ENCODE measurements around the gene HOOK1.

The HOOK1 gene

DNA sequence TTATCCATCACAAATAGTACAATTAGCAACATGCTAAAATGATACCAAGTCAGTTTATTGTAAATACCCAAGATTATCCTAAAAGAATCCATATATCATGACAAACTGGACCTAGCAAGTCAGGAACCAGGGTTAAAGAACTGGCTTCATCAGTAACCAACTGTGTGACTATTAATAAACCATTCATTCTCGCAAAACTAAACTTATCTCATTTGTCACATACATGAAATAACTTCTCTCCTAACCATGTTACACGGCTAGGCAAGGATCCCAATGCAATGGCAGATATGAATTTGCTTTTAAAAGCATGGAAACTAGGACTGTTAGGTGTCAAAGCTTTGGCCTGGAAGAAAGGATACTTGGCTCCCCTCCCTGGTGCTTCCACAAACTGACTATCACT, 82.4 kb downstream of the HOOK1 start:
- H3K36me3 ChIP-seq (ENCODE audit: low read length) = no peaks in the 10 kb centered on the region
- TF ChIP-seq, protein P1, sequence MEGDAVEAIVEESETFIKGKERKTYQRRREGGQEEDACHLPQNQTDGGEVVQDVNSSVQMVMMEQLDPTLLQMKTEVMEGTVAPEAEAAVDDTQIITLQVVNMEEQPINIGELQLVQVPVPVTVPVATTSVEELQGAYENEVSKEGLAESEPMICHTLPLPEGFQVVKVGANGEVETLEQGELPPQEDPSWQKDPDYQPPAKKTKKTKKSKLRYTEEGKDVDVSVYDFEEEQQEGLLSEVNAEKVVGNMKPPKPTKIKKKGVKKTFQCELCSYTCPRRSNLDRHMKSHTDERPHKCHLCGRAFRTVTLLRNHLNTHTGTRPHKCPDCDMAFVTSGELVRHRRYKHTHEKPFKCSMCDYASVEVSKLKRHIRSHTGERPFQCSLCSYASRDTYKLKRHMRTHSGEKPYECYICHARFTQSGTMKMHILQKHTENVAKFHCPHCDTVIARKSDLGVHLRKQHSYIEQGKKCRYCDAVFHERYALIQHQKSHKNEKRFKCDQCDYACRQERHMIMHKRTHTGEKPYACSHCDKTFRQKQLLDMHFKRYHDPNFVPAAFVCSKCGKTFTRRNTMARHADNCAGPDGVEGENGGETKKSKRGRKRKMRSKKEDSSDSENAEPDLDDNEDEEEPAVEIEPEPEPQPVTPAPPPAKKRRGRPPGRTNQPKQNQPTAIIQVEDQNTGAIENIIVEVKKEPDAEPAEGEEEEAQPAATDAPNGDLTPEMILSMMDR (IDR thresholded peaks at IDR 0.05; ENCODE audit: insufficient read depth, low read length, poor library complexity, severe bottlenecking) = no peak
- no peak for TF ChIP-seq EZH2phosphoT487 (conservative IDR thresholded peaks at IDR 0.05; ENCODE audit: low read length)
- H3K4me2 ChIP-seq (ENCODE audit: low read depth, low read length, poor library complexity, severe bottlenecking) = no peak overlapping the region
- no peak overlapping the region for H3K9ac ChIP-seq (ENCODE audit: low read length)
- H4K20me1 ChIP-seq (ENCODE audit: low read depth, low read length) = no peaks in the 10 kb centered on the region
- no peaks in the 10 kb centered on the region for H3K27me3 ChIP-seq (ENCODE audit: low read length)
- H3K79me2 ChIP-seq (ENCODE audit: insufficient read depth, low read length) = no peaks in the 10 kb centered on the region
- H3K9me2 ChIP-seq (replicated peaks; ENCODE audit: insufficient read depth, low read length) = no peaks in the 10 kb centered on the region
- no peaks in the 10 kb centered on the region for H3K9me3 ChIP-seq (ENCODE audit: insufficient read depth, low read length)
- no peaks in the 10 kb centered on the region for H3F3A ChIP-seq (ENCODE audit: insufficient read depth)
- H3K27ac ChIP-seq (ENCODE audit: low read depth, low read length) = no peak overlapping the region
- no peak overlapping the region for H3K4me3 ChIP-seq (ENCODE audit: insufficient read depth, low read length, poor library complexity, severe bottlenecking)
- H2AFZ ChIP-seq (ENCODE audit: low read depth, low read length, severe bottlenecking) = no peak overlapping the region

DNA sequence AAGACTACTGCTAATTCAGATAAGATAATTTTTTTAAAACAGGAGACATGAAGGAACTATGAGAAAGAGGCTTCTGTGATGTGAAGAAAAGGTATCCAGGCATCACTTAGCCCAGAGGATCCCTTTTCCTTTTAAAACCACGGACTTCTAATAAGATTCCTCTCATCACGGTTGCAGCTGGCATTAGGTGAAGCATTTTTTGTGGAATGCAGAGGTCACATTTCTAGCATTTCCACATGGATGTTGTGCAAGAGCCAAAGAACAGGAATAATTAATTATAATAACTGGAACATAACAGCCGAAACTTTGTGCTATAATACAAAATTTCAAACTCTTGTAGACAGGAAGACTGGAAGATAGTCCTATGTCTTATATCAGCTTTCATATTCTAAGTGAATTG, 84.2 kb downstream of the HOOK1 start:
- Histone ChIP-seq H3K27me3 (ENCODE audit: low read length) (no peaks in the 10 kb centered on the region), H3K36me3 (ENCODE audit: low read length) (no peaks in the 10 kb centered on the region), H3K9me3 (ENCODE audit: insufficient read depth, low read length) (no peaks in the 10 kb centered on the region), H3K79me2 (ENCODE audit: insufficient read depth, low read length) (no peaks in the 10 kb centered on the region), H3K9me2 (replicated peaks; ENCODE audit: insufficient read depth, low read length) (no peaks in the 10 kb centered on the region), H3K4me3 (ENCODE audit: insufficient read depth, low read length, poor library complexity, severe bottlenecking) (no peak overlapping the region), H3F3A (ENCODE audit: insufficient read depth) (no peaks in the 10 kb centered on the region), H3K9ac (ENCODE audit: low read length) (no peak overlapping the region), H3K4me2 (ENCODE audit: low read depth, low read length, poor library complexity, severe bottlenecking) (no peak overlapping the region), H4K20me1 (ENCODE audit: low read depth, low read length) (no peaks in the 10 kb centered on the region), H3K27ac (ENCODE audit: low read depth, low read length) (no peak overlapping the region), H2AFZ (ENCODE audit: low read depth, low read length, severe bottlenecking) (no peak overlapping the region)
- no peak for TF ChIP-seq EZH2phosphoT487 (conservative IDR thresholded peaks at IDR 0.05; ENCODE audit: low read length)
- TF ChIP-seq, protein P1 (IDR thresholded peaks at IDR 0.05; ENCODE audit: insufficient read depth, low read length, poor library complexity, severe bottlenecking) = no peak

DNA sequence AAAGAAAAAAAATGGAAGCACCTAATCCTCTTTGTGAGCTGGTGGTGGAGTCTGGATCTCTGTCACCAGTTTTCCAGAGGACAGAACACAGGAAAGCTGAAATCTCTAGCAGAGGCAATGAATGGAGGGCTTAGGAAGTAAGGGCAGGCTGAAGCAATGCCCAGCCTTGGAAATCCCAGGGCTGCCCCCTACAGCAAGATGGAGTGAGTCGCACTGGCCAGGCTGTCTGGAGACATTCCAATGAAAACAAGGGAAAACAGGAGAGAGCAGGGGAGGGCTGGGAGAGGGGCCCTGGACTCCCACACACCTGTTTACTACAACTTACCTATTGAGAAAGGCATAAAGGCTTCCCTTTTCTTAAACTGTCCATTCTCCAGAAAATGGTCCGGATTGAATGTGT, 85.9 kb downstream of the HOOK1 start:
- TF ChIP-seq, protein P1 (IDR thresholded peaks at IDR 0.05; ENCODE audit: insufficient read depth, low read length, poor library complexity, severe bottlenecking) = no peak
- TF ChIP-seq EZH2phosphoT487 (conservative IDR thresholded peaks at IDR 0.05; ENCODE audit: low read length) = no peak
- no peak overlapping the region for H3K4me2 ChIP-seq (ENCODE audit: low read depth, low read length, poor library complexity, severe bottlenecking)
- no peaks in the 10 kb centered on the region for H4K20me1 ChIP-seq (ENCODE audit: low read depth, low read length)
- no peaks in the 10 kb centered on the region for H3K36me3 ChIP-seq (ENCODE audit: low read length)
- no peaks in the 10 kb centered on the region for H3F3A ChIP-seq (ENCODE audit: insufficient read depth)
- no peak overlapping the region for H3K9ac ChIP-seq (ENCODE audit: low read length)
- H2AFZ ChIP-seq (ENCODE audit: low read depth, low read length, severe bottlenecking) = no peak overlapping the region
- no peak overlapping the region for H3K4me3 ChIP-seq (ENCODE audit: insufficient read depth, low read length, poor library complexity, severe bottlenecking)
- H3K9me2 ChIP-seq (replicated peaks; ENCODE audit: insufficient read depth, low read length) = no peaks in the 10 kb centered on the region
- no peak overlapping the region for H3K27ac ChIP-seq (ENCODE audit: low read depth, low read length)
- no peaks in the 10 kb centered on the region for H3K79me2 ChIP-seq (ENCODE audit: insufficient read depth, low read length)
- no peaks in the 10 kb centered on the region for H3K27me3 ChIP-seq (ENCODE audit: low read length)
- H3K9me3 ChIP-seq (ENCODE audit: insufficient read depth, low read length) = no peaks in the 10 kb centered on the region
